Measurements from ENCODE around the gene TMEM178B.

Gene TMEM178B

GRCh38 chr7:141128506-141128905, 54.6 kb downstream of the TMEM178B start:
- H4K20me1 ChIP-seq (ENCODE audit: insufficient read depth): no peaks in the 10 kb centered on the region
- H3K4me1 ChIP-seq (ENCODE audit: low read depth, poor library complexity, severe bottlenecking): no peaks in the 10 kb centered on the region
- TF ChIP-seq, protein P1, sequence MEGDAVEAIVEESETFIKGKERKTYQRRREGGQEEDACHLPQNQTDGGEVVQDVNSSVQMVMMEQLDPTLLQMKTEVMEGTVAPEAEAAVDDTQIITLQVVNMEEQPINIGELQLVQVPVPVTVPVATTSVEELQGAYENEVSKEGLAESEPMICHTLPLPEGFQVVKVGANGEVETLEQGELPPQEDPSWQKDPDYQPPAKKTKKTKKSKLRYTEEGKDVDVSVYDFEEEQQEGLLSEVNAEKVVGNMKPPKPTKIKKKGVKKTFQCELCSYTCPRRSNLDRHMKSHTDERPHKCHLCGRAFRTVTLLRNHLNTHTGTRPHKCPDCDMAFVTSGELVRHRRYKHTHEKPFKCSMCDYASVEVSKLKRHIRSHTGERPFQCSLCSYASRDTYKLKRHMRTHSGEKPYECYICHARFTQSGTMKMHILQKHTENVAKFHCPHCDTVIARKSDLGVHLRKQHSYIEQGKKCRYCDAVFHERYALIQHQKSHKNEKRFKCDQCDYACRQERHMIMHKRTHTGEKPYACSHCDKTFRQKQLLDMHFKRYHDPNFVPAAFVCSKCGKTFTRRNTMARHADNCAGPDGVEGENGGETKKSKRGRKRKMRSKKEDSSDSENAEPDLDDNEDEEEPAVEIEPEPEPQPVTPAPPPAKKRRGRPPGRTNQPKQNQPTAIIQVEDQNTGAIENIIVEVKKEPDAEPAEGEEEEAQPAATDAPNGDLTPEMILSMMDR (conservative IDR thresholded peaks at IDR 0.05; ENCODE audit: low read depth, low read length): no peak
- no peak overlapping the region for H2AFZ ChIP-seq (ENCODE audit: low read depth)
- no peaks in the 10 kb centered on the region for H3K27me3 ChIP-seq (ENCODE audit: insufficient read depth, low read depth)
- no peaks in the 10 kb centered on the region for H3K79me2 ChIP-seq (ENCODE audit: insufficient read depth, low read depth)
- no peak overlapping the region for H3K4me3 ChIP-seq (IDR thresholded peaks at IDR 0.05; ENCODE audit: insufficient read depth, low read depth, low read length)
- no peak overlapping the region for H3K9ac ChIP-seq
- H3K27ac ChIP-seq: no peak overlapping the region
- H3K4me2 ChIP-seq: no peak overlapping the region
- H3K36me3 ChIP-seq (ENCODE audit: insufficient read depth): no peaks in the 10 kb centered on the region

- Histone ChIP-seq H3K4me2 (no peak overlapping the region), H3K27me3 (ENCODE audit: insufficient read depth, low read depth) (no peaks in the 10 kb centered on the region), H3K9ac (no peak overlapping the region), H3K36me3 (ENCODE audit: insufficient read depth) (no peaks in the 10 kb centered on the region), H3K79me2 (ENCODE audit: insufficient read depth, low read depth) (no peaks in the 10 kb centered on the region), H4K20me1 (ENCODE audit: insufficient read depth) (no peaks in the 10 kb centered on the region), H3K4me3 (IDR thresholded peaks at IDR 0.05; ENCODE audit: insufficient read depth, low read depth, low read length) (no peak overlapping the region), H2AFZ (ENCODE audit: low read depth) (no peak overlapping the region), H3K4me1 (ENCODE audit: low read depth, poor library complexity, severe bottlenecking) (no peaks in the 10 kb centered on the region), H3K27ac (no peak overlapping the region)
- TF ChIP-seq, protein P1 (conservative IDR thresholded peaks at IDR 0.05; ENCODE audit: low read depth, low read length): no peak
Measured at GRCh38 chr7:141128931-141129330, 55.1 kb downstream of the TMEM178B start.

DNA sequence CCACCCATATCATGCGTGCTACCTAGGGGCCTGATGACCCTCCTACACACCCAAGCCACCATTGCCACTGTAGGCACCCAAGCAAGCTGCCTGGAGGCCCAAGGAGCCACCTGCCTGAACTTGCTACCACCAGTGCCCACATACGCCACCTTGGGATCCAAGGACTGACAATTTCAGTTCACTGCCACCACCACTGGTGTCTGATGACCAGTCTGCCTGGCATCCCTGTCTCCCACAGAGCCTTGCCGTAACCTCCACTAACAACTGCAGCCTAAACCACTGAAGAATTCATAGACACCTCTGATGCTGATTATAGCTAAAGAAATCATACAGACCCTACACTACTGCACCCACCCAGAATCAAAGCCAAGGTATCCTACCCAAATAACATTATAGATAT, 58.8 kb downstream of the TMEM178B start:
- no peaks in the 10 kb centered on the region for H3K27me3 ChIP-seq (ENCODE audit: insufficient read depth, low read depth)
- H3K4me3 ChIP-seq (IDR thresholded peaks at IDR 0.05; ENCODE audit: insufficient read depth, low read depth, low read length): no peak overlapping the region
- TF ChIP-seq, protein P1 (conservative IDR thresholded peaks at IDR 0.05; ENCODE audit: low read depth, low read length): no peak
- no peaks in the 10 kb centered on the region for H3K79me2 ChIP-seq (ENCODE audit: insufficient read depth, low read depth)
- no peaks in the 10 kb centered on the region for H3K36me3 ChIP-seq (ENCODE audit: insufficient read depth)
- no peak overlapping the region for H3K9ac ChIP-seq
- H3K4me2 ChIP-seq: no peak overlapping the region
- no peak overlapping the region for H2AFZ ChIP-seq (ENCODE audit: low read depth)
- no peak overlapping the region for H3K27ac ChIP-seq
- H4K20me1 ChIP-seq (ENCODE audit: insufficient read depth): no peaks in the 10 kb centered on the region
- no peaks in the 10 kb centered on the region for H3K4me1 ChIP-seq (ENCODE audit: low read depth, poor library complexity, severe bottlenecking)

DNA sequence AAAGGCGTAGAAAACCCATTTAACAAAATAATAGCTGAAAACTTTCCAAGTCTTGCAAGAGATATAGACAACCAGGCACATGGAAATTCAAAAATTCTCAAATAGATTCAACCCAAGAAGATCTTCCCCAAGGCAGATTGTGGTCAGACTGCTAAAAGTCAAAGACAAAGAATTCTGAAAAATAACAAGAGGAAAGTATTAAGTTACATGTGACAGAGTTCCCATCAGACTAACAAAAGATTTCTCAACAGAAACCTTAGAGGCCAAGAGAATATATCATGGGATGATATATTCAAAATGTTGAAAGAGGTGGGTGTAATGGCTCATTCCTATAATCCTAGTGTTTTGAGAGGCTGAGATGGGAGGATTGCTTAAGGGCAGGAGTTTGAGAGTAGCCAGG, 59.8 kb downstream of the TMEM178B start:
- no peaks in the 10 kb centered on the region for H3K36me3 ChIP-seq (ENCODE audit: insufficient read depth)
- TF ChIP-seq, protein P1 (conservative IDR thresholded peaks at IDR 0.05; ENCODE audit: low read depth, low read length): no peak

More for the DNA sequence above, 59.8 kb downstream of the TMEM178B start:
- Histone ChIP-seq H3K79me2 (ENCODE audit: insufficient read depth, low read depth) (no peaks in the 10 kb centered on the region), H2AFZ (ENCODE audit: low read depth) (no peak overlapping the region), H3K4me1 (ENCODE audit: low read depth, poor library complexity, severe bottlenecking) (no peaks in the 10 kb centered on the region), H3K9ac (no peak overlapping the region), H3K4me3 (IDR thresholded peaks at IDR 0.05; ENCODE audit: insufficient read depth, low read depth, low read length) (no peak overlapping the region), H3K27me3 (ENCODE audit: insufficient read depth, low read depth) (no peaks in the 10 kb centered on the region), H4K20me1 (ENCODE audit: insufficient read depth) (no peaks in the 10 kb centered on the region), H3K4me2 (no peak overlapping the region), H3K27ac (no peak overlapping the region)
